Fibroblast of peridontal ligament (primary cell): ENCODE measurements around the gene DEDD2.

Source experiments
- DNase-seq: peaks from one replicate; pipeline ENCODE4 v3.0.0-alpha.2; 2010; ENCODE audit errors: extremely low read depth

The DEDD2 gene

DNA sequence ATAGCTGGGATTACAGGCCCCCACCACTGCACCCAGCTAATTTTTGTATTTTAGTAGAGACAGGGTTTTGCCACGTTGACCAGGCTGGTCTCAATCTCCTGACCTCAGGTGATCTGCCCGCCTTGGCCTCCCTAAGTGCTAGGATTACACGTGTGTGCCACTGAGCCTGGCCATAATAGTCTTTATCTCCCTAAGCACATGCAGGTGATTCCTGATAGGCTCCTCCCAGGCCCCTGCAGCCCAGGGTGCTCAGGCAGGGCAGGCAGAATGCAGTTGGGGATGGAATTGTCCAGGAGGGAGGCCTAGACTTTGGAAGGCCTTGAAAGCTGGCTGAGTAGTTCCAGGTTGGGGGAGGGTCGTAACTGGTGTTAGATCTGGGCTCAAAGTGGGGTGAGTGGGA lies 11.2 kb upstream of the DEDD2 start:
- DNase-seq, result no peak

- no peak for DNase-seq
These were observed 9.4 kb upstream of the DEDD2 start for GRCh38 chr19:42226886-42227285.

GRCh38 chr19:42225718-42226292 lies 8.3 kb upstream of the DEDD2 start:
- DNase-seq, result no peak

DNA sequence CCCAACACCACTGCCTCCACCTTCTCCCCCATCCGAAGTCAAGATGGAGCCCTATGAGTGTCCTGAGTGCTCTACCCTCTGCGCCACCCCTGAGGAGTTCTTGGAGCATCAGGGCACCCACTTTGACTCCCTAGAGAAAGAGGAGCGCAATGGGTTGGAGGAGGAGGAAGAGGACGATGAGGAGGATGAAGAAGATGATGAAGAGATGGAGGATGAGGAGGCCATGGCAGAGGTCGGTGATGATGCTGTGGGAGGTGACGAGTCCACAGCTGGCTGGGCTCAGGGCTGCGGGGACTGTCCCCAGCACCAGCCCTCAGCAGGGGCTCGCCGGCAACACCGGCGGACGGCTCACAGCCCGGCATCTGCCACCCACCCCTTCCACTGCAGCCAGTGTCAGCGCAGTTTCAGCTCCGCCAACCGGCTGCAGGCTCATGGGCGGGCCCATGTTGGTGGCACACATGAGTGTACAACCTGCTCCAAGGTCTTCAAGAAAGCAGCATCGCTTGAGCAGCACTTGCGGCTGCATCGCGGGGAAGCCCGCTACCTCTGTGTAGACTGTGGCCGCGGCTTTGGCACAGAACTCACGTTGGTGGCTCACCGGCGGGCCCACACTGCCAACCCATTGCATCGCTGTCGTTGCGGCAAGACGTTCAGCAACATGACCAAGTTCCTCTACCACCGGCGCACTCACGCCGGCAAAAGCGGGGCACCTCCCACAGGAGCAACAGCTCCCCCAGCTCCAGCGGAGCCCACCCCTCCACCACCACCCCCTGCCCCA lies 7.7 kb upstream of the DEDD2 start:
- DNase-seq, result no peak

GRCh38 chr19:42220751-42221097 lies 3.2 kb upstream of the DEDD2 start:
- no peak for DNase-seq

- peak; percentile 95 for DNase-seq
These were observed 2.6 kb upstream of the DEDD2 start, which contains the start of gene ZNF526 for GRCh38 chr19:42219812-42220750. ZNF526 (plus strand) TSS chr19:42220312; CDS start chr19:42224404, 4,092 bp downstream.

- peak; percentile 12 for DNase-seq
These were observed 591 bp downstream of the DEDD2 start for GRCh38 chr19:42216653-42217519.

- DNase-seq, result no peak
These were observed 2.5 kb downstream of the DEDD2 start for GRCh38 chr19:42214810-42215485.

DNA sequence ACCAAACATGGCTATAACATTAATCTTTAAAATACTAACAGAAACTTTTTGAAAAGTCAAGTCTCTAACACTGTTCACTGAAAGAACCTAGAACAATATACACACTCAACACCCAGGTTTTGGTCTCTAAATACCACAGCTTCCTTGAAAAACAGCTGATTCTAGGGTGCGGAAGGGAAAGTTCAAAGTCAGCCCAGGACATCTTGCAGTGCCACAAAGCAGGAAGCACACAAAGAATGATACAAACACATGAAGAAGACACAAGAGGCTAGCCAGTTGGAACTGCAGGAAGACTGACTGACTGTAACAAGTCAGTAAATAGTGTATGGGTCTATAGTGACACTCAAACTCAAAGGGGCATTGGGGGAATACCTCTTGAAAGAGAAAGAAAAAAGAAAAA lies 4.6 kb downstream of the DEDD2 start:
- no peak for DNase-seq

DNA sequence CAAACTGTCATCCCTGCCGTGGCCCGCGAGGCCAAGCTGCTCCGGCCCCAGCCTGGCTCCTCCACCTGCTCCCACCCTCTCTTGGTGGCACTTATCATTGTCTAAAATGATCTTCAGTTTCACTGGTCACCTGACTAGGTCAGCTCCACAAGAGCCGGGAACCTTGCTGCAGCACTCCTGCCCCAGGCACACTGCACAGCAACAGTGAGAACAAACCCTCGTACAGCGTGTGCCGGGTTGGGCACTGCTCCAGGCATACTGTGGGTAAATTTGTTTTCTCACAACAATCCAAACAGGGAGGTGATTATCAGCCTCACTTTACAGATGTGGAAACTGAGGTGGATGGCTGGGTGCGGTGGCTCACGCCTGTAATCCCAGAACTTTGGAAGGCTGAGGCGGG lies 8.9 kb downstream of the DEDD2 start:
- DNase-seq, result no peak

- peak; percentile 43 for DNase-seq
These were observed 9.7 kb downstream of the DEDD2 start for GRCh38 chr19:42207767-42208271.

DNA sequence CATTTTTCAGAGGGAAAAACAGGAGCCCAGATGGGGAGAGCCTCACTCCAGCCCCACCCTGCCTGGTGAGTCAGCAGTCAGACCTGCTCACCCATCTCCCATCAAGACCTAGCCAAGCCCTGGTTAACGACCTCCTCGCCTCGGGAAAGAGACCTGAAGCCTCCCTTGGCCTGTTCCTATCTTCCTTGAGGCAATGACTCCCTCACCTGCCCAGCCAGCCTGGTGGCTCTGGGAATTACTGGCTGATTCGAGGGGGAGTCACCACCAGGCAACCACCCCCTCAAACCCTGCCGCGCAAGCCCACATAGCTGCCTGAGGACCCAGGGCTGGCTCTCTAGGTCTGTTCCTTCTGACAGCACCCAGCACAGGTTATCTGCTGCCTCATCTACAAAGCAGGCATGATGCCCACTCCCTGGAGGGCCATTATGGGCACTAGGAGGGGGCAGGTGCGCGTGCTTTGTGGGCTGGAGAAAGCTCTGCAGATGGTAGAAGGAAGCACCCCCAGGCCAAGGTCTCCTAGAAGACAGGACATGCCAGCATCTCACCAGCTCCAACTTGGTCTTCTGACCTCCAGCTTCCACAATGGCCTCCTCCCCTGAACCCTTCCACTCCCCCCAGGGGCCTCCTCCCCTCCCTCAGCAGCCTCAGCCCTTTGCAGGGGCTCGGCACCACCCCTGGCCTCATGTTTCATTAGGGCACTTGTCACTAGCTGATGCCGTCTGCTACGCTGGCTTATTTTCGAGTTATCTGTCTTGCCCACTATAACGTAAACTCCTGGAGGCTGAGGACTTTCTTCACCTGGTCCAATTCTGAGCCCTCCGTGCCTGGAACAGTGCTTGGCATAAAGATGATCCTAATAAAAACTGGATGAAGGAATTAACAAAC lies 10.4 kb downstream of the DEDD2 start:
- DNase-seq, result no peak

- no peak for DNase-seq
These were observed 12.8 kb downstream of the DEDD2 start for GRCh38 chr19:42204664-42205063.

DNA sequence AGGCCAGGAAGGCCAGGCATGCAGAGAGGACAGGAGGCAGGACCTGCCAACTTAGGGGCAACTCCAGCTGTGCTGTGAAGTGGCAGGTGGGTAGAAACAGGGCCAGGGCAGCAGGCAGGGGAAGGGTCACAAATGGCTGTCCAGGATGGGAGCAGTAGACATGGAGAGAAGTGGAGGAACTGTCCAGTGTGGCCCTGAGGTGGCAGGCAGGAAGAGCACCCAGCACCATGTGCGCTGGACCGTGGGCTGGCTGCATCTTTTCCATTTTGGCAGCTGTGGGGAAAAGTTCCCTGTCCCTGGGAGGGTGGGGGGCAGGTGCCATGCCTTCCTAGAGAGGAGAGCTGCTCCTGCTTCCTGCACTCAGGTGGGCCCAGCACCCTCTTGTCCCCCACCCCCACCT lies 13.8 kb downstream of the DEDD2 start:
- no peak for DNase-seq

DNA sequence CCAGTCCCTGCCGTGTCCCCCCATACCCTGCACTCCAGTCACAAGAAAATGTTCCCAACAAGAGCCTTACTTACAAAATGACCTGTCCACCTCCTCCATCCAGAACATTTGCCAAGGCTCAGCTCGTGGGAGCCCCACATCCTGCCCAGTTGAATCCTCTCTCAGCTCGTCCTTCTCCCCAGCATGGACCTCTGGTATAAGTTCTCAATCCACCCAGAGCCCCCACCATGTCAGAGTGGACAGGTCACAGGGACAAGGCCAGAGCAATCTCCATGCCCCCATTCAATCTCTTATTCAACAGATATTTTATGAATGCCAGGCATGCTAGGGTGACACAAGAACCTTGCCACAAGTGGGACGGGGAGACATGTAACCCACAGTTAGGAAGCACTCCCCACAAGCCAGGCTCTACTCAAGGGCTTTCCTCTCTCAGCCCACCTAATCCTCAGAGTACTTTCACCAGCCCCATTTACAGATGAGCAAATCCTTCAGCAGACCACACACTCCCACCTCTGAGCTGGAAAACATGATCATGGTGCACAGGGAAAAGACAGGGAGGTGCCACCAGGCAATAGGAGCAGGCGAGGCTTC lies 15.1 kb downstream of the DEDD2 start:
- no peak for DNase-seq

DNA sequence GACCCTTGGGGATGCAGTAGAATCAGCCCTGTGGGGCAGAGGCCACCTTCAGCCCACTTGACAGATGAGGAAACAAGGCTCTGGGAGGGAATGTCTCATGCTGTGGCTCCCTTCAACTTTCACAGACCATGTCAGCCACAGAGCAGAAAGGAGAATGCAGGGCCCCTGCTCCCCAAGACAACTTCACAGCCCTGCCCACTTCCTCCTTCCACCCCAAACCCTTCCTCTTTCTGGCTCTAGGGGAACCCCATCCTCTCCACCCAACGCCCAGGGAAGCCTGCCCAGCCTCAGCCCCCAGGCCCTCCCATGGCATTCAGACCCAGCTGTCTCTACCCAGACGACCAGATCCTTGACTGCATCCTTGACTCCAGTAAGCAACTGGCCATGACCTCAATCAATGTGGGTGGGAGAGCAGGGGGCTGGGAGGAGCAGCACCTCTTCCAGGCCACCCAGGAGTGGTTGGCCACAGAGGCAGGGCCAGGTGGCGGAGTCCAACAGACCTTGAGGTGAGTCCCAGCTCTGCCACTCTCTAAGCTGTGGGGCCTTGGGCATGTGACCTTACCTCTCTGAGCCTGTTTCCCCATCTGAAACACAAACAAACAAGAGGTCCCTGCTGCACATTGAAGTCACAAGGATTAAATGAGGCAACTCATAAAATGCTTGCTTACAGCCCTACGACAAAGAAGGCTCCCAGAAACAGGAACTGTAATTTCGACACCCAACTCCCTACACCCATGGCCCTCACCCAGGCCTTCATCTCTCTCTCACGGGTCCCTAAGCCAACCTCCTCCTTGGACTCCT lies 15.8 kb downstream of the DEDD2 start:
- DNase-seq, result no peak

GRCh38 chr19:42200116-42200715 lies 17.3 kb downstream of the DEDD2 start:
- DNase-seq, result no peak
